Activated T-helper 1 cell treated with anti-CD3 and anti-CD28 coated beads, Interleukin-12 subunit alpha, Interleukin-12 subunit beta, Interleukin-2, Interleukin-4 antibody, amounts not matched to agents 30 ng/mL and 10 ng/mL and 1 ng/mL, durations not matched to agents 14 hours and 24 hours and 36 hours (primary cell): ENCODE results near the gene CLEC2L. TPM values are rescaled to one million over a fixed set of nuclear protein-coding genes. Genes with fewer than 3 reads are reported as not detected.
A peak's percentile ranks its signal among the peaks of the same experiment; 100 is the strongest.

Experiments used
- DNase-seq: peaks from one replicate; pipeline ENCODE4 v3.0.0; 2021; ENCODE audit warnings: low spot score
- H3K27ac Mint-ChIP-seq: one replicate; pipeline ENCODE4 v1.8.0; 2021; ENCODE audit warnings: mild to moderate bottlenecking, mixed read lengths
- H3K27me3 Mint-ChIP-seq: one replicate; pipeline ENCODE4 v1.8.0; 2022; ENCODE audit warnings: mild to moderate bottlenecking, moderate library complexity, mixed read lengths; ENCODE audit not compliant: insufficient read depth
- H3K36me3 Mint-ChIP-seq: one replicate; pipeline ENCODE4 v1.8.0; 2021; ENCODE audit warnings: low read depth, mixed read lengths
- H3K4me1 Mint-ChIP-seq: one replicate; pipeline ENCODE4 v1.8.0; 2021; ENCODE audit warnings: low read depth, mixed read lengths
- H3K4me3 Mint-ChIP-seq: one replicate; pipeline ENCODE4 v1.8.0; 2021; ENCODE audit warnings: mild to moderate bottlenecking, moderate library complexity, mixed read lengths
- H3K9me3 Mint-ChIP-seq: one replicate; pipeline ENCODE4 v1.8.0; 2021; ENCODE audit warnings: mixed read lengths
- intact Hi-C: fragments of 100-400 bp; cut with micrococcal nuclease; formaldehyde crosslinking; loops from one replicate; pipeline ENCODE4 v1.15.1; 2024
- total RNA-seq: library from RNA; stranded (reverse); gene quantifications from 2 replicates; pipeline ENCODE4 v1.2.3, GENCODE V29; 2022

The CLEC2L gene
- total RNA-seq, 1 donor from 2014 or later: not detected

- DNase-seq: no peak
- no peaks in the 10 kb centered on the region for H3K36me3 Mint-ChIP-seq
- H3K9me3 Mint-ChIP-seq: peaks cover 13% of the 10 kb centered on the region
- no peak overlapping the region for H3K4me3 Mint-ChIP-seq
- intact Hi-C loops: loop anchor here (5.0 kb wide), 1 partner anchor 63 kb away; no protein-coding TSS in a partner anchor
- H3K4me1 Mint-ChIP-seq: peaks cover 30% of the 10 kb centered on the region
- peaks cover 17% of the 10 kb centered on the region for H3K27me3 Mint-ChIP-seq
- H3K27ac Mint-ChIP-seq: no peak overlapping the region
These were observed 27.8 kb upstream of the CLEC2L start for GRCh38 chr7:139495580-139496125.

DNA sequence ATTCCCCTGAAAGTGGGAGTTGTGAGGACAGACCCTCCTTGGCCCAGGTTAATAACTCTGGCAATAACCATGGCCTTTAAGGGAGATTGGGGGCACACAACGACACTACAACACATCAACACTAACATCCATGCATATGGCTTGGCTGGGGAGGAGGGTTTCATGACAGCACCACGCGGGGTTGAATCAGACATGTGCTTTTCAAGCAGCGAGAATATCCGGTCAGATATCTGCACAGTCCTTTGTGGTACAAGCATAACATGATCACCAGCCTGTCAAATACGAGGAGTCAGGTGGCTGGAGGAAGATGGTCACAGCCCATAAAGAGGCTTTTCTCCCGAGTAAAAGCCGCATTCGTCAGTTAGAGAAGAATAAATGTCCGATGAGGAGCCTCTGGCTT, 27.0 kb upstream of the CLEC2L start:
- intact Hi-C loops: loop anchor here (5.0 kb wide), 1 partner anchor 64 kb away; no protein-coding TSS in a partner anchor
- peaks cover 15% of the 10 kb centered on the region for H3K27me3 Mint-ChIP-seq
- H3K9me3 Mint-ChIP-seq: peaks cover 7% of the 10 kb centered on the region
- no peak for DNase-seq
- H3K4me1 Mint-ChIP-seq: peaks cover 30% of the 10 kb centered on the region
- no peak overlapping the region for H3K4me3 Mint-ChIP-seq
- peak overlapping the region; percentile 26 for H3K27ac Mint-ChIP-seq
- H3K36me3 Mint-ChIP-seq: no peaks in the 10 kb centered on the region

- DNase-seq: no peak
- Mint-ChIP-seq H3K27me3 (peaks cover 21% of the 10 kb centered on the region), H3K9me3 (no peaks in the 10 kb centered on the region), H3K36me3 (no peaks in the 10 kb centered on the region), H3K27ac (no peak overlapping the region), H3K4me3 (no peak overlapping the region), H3K4me1 (peaks cover 15% of the 10 kb centered on the region)
- intact Hi-C loops: loop anchor here (1.0 kb wide), 3 partner anchors 17 to 502 kb away; partner anchors contain the start of gene KLRG2
These were observed 22.7 kb upstream of the CLEC2L start for GRCh38 chr7:139500770-139501138.

- H3K9me3 Mint-ChIP-seq: no peaks in the 10 kb centered on the region
- intact Hi-C loops: no loop called here
These were observed 21.3 kb upstream of the CLEC2L start for GRCh38 chr7:139502226-139502625.

GRCh38 chr7:139505563-139505962, 17.9 kb upstream of the CLEC2L start:
- Mint-ChIP-seq H3K36me3 (no peaks in the 10 kb centered on the region), H3K9me3 (no peaks in the 10 kb centered on the region), H3K27me3 (peaks cover 8% of the 10 kb centered on the region), H3K4me3 (no peak overlapping the region), H3K27ac (no peak overlapping the region), H3K4me1 (no peaks in the 10 kb centered on the region)
- DNase-seq: no peak
- intact Hi-C loops: no loop called here

More at GRCh38 chr7:139502226-139502625, 21.3 kb upstream of the CLEC2L start:
- no peak for DNase-seq
- H3K4me3 Mint-ChIP-seq: no peak overlapping the region
- no peaks in the 10 kb centered on the region for H3K36me3 Mint-ChIP-seq
- peaks cover 6% of the 10 kb centered on the region for H3K4me1 Mint-ChIP-seq
- H3K27me3 Mint-ChIP-seq: peaks cover 19% of the 10 kb centered on the region
- H3K27ac Mint-ChIP-seq: no peak overlapping the region

DNA sequence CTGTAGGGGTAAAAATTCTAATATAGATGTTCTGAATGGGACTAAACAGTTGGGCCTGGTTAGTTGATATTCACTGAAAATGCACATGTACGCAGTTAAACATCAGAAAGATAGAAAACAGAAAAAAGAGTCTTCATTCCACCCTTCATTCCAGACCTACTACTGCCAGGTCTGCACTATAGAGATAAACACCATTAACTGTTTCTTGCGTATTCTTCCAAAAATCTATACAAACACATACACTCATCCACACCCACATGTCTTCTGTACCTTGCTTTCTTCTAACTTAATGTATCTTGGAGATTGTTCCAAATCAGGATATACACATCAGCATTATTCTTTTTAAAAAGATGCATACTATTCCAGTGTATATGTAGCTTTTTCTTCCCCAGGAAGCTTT, 13.9 kb upstream of the CLEC2L start:
- H3K27me3 Mint-ChIP-seq: peaks cover 7% of the 10 kb centered on the region
- no peaks in the 10 kb centered on the region for H3K9me3 Mint-ChIP-seq
- H3K4me3 Mint-ChIP-seq: no peak overlapping the region
- intact Hi-C loops: no loop called here
- DNase-seq: no peak
- no peaks in the 10 kb centered on the region for H3K36me3 Mint-ChIP-seq
- no peak overlapping the region for H3K27ac Mint-ChIP-seq
- no peaks in the 10 kb centered on the region for H3K4me1 Mint-ChIP-seq

- no peak overlapping the region for H3K27ac Mint-ChIP-seq
These were observed 12.2 kb upstream of the CLEC2L start for GRCh38 chr7:139511315-139511714.

GRCh38 chr7:139515266-139515665, 8.2 kb upstream of the CLEC2L start:
- no peak overlapping the region for H3K27ac Mint-ChIP-seq
- no peaks in the 10 kb centered on the region for H3K4me1 Mint-ChIP-seq
- DNase-seq: no peak
- peaks cover 12% of the 10 kb centered on the region for H3K27me3 Mint-ChIP-seq
- H3K9me3 Mint-ChIP-seq: no peaks in the 10 kb centered on the region
- H3K36me3 Mint-ChIP-seq: no peaks in the 10 kb centered on the region
- intact Hi-C loops: no loop called here
- H3K4me3 Mint-ChIP-seq: no peak overlapping the region

More at GRCh38 chr7:139511315-139511714, 12.2 kb upstream of the CLEC2L start:
- Mint-ChIP-seq H3K9me3 (no peaks in the 10 kb centered on the region), H3K4me3 (no peak overlapping the region), H3K4me1 (no peaks in the 10 kb centered on the region), H3K27me3 (peaks cover 9% of the 10 kb centered on the region), H3K36me3 (no peaks in the 10 kb centered on the region)
- no peak for DNase-seq
- intact Hi-C loops: no loop called here

DNA sequence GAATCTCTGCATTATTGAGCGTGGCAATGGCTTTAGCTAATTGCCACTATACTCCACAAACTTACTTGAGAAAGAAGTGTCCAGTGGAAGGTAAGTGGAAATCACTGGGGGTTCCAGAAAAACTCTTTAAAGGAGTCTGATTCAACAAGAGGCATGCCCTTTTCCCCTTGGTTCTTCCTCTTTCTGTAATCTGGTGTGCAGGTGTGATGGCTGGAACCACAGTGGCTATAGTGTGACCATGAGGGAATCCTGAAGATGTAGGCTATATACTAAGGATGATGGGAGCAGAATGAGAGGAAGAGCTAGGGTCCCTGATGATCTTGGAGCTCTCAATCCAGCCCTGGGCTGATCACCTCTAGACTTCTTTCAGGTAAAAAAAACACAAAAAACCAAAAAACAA, 2.0 kb upstream of the CLEC2L start:
- H3K27ac Mint-ChIP-seq: no peak overlapping the region
- H3K4me1 Mint-ChIP-seq: no peaks in the 10 kb centered on the region
- no peaks in the 10 kb centered on the region for H3K36me3 Mint-ChIP-seq
- no peak for DNase-seq
- no peak overlapping the region for H3K4me3 Mint-ChIP-seq
- no peaks in the 10 kb centered on the region for H3K9me3 Mint-ChIP-seq
- peaks cover 46% of the 10 kb centered on the region for H3K27me3 Mint-ChIP-seq
- intact Hi-C loops: no loop called here

- Mint-ChIP-seq H3K4me3 (no peak overlapping the region), H3K9me3 (no peaks in the 10 kb centered on the region)
- intact Hi-C loops: no loop called here
These were observed 671 bp upstream of the CLEC2L start for GRCh38 chr7:139522830-139523198.

GRCh38 chr7:139523968-139524815, 707 bp downstream of the CLEC2L start:
- H3K27ac Mint-ChIP-seq: no peak overlapping the region
- intact Hi-C loops: no loop called here
- no peak overlapping the region for H3K4me3 Mint-ChIP-seq
- no peaks in the 10 kb centered on the region for H3K4me1 Mint-ChIP-seq
- no peaks in the 10 kb centered on the region for H3K36me3 Mint-ChIP-seq
- no peaks in the 10 kb centered on the region for H3K9me3 Mint-ChIP-seq
- no peak for DNase-seq
- peaks cover 46% of the 10 kb centered on the region for H3K27me3 Mint-ChIP-seq

More at GRCh38 chr7:139522830-139523198, 671 bp upstream of the CLEC2L start:
- Mint-ChIP-seq H3K36me3 (no peaks in the 10 kb centered on the region), H3K4me1 (no peaks in the 10 kb centered on the region), H3K27ac (no peak overlapping the region), H3K27me3 (peaks cover 46% of the 10 kb centered on the region)
- DNase-seq: no peak

DNA sequence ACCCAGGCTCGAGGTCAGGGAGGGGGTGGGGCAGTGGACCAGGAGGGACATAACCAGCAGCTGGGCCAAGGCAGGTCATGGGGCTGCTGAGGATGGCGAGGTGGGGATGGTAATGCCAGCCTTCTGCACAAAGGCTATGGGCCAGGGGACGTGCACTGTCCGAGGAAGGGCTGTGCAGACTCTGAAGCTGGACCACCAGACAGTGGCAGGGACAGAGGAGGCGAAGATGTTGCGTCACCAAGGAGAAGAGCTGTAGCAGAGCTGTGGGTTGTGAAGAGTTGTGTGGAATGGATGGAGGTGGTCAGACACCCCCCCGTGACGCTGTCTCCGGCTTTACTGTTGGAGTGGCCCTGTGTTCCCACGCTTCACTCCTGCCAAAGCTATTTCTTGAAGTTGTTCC, 1.8 kb downstream of the CLEC2L start:
- H3K4me1 Mint-ChIP-seq: no peaks in the 10 kb centered on the region
- peaks cover 49% of the 10 kb centered on the region for H3K27me3 Mint-ChIP-seq
- no peak overlapping the region for H3K27ac Mint-ChIP-seq
- H3K36me3 Mint-ChIP-seq: no peaks in the 10 kb centered on the region
- no peak overlapping the region for H3K4me3 Mint-ChIP-seq
- DNase-seq: no peak
- intact Hi-C loops: no loop called here
- no peaks in the 10 kb centered on the region for H3K9me3 Mint-ChIP-seq

DNA sequence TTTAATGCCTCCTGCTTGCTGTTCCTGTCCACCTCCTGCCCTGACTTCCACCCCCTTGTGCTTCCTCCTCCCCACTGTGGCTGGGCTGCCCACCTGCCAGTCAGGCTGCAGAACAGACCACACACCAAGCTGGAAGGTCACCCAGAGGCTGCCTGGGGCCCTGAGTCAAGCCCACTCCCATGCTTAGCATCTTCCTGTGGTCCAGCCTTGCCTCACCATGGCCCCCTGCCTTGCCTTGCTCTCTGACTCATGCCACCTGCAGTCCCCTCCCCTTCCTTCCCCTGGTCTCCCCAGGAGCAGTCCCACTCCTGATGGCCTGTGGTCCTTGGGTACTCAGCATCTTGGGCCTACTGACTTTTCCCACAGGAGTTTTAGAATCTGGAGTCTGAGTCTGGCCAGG, 2.3 kb downstream of the CLEC2L start:
- H3K4me3 Mint-ChIP-seq: no peak overlapping the region
- H3K36me3 Mint-ChIP-seq: no peaks in the 10 kb centered on the region
- no peak for DNase-seq
- H3K27me3 Mint-ChIP-seq: peaks cover 49% of the 10 kb centered on the region
- H3K9me3 Mint-ChIP-seq: no peaks in the 10 kb centered on the region
- H3K4me1 Mint-ChIP-seq: no peaks in the 10 kb centered on the region
- H3K27ac Mint-ChIP-seq: no peak overlapping the region
- intact Hi-C loops: no loop called here
